Measurements from ENCODE around the gene CELF6.

The CELF6 gene

DNA sequence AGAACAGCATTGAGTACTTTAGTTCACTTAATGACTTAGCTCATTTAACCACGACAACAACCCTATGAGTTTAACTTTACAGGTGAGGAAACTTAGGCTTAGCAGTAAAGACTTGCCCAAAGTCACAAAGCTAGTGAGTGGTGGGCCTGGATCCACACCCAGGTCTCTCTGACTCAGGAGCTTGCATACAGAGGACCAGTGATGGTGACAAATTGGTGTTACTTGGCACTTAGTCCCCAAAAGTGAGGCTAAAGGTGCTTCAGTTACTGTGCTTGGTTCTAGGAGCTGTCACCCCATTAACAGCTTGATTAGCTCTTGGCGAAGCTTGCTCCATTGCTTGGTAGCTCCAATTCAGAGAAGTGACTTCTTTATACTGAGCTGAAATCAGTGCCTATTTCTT, 6.1 kb downstream of the CELF6 start:
- TF ChIP-seq POLR2AphosphoS5 (IDR thresholded peaks at IDR 0.05; ENCODE audit: borderline replicate concordance, low read depth, low read length), result no peak
- TF ChIP-seq FOXP2 (optimal IDR thresholded peaks at IDR 0.05; ENCODE audit: control extremely low read depth, extremely low read length, insufficient read depth), result no peak
- no peak for TF ChIP-seq EZH2 (IDR thresholded peaks at IDR 0.05)
- Histone ChIP-seq H3K4me3 (no peak overlapping the region), H3K9me3 (ENCODE audit: low read depth, low read length) (no peaks in the 10 kb centered on the region), H3K27ac (no peak overlapping the region), H3K36me3 (ENCODE audit: insufficient read depth, low read length) (no peaks in the 10 kb centered on the region), H3K9ac (ENCODE audit: insufficient read length) (no peak overlapping the region)
- no peak for DNase-seq (ENCODE audit: low read depth, low spot score)

DNA sequence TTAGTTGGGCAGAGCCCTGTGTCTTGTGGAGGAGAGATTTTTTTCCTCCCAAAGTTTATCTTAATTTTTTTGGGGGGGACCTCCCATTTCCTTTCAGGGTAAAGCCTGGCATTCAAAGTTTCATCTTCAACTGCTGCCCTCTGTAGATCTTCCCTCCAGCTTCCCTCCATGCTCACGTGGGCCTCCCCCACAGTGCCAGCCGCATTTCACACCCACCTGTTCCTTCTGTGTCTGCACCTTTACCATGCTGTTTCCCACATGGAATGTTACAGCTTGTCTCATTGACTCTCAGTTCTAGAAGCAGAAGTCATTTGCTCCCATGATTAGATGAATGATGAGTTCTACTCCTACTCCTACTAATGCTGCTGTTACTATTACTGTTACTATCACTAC, 6.5 kb downstream of the CELF6 start:
- no peak overlapping the region for H3K9ac ChIP-seq (ENCODE audit: insufficient read length)
- H3K9me3 ChIP-seq (ENCODE audit: low read depth, low read length), result no peaks in the 10 kb centered on the region
- no peak overlapping the region for H3K27ac ChIP-seq
- no peak for TF ChIP-seq FOXP2 (optimal IDR thresholded peaks at IDR 0.05; ENCODE audit: control extremely low read depth, extremely low read length, insufficient read depth)
- DNase-seq (ENCODE audit: low read depth, low spot score), result no peak
- no peaks in the 10 kb centered on the region for H3K36me3 ChIP-seq (ENCODE audit: insufficient read depth, low read length)
- H3K4me3 ChIP-seq, result no peak overlapping the region

DNA sequence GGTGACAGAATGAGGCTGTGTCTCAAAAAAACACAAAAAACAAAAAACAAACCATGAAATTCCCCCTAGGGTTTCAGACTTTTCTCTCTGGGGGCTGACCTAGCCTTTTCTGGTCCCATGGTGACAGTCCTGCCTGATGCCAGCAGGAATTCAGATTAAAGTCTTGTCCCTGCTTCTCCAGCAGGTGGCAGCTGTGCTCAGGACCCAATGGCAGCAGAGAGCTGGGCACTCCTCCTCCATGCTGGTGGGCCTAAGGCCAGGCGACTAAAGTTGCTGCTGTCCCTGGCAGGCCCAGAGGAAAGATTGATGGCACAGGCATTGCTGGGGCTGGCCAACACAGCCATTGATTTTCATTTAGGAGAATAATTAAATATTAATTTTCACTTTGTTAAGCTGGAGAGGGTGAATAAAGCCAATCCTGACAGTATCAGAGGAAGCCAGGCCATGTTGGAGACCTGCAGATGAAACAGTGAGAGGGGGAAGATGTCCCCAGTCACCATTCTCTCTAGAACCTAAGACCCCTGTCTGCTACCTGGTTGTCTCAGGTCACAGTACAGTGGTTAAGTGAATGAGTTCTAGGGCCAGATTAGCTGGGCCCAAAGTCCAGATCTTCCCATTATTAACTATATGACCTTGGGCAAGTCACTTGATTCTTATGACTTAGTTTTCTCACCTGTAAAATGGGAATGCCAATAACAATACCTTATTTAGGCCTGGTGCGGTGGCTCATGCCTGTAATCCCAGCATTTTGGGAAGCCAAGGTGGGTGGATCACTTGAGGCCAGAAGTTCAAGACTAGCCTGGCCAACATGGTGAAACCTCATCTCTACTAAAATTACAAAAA, 7.1 kb downstream of the CELF6 start:
- DNase-seq (ENCODE audit: low read depth, low spot score), result peak; percentile 2
- TF ChIP-seq EZH2 (IDR thresholded peaks at IDR 0.05), result no peak
- no peak for TF ChIP-seq FOXP2 (optimal IDR thresholded peaks at IDR 0.05; ENCODE audit: control extremely low read depth, extremely low read length, insufficient read depth)
- TF ChIP-seq POLR2AphosphoS5 (IDR thresholded peaks at IDR 0.05; ENCODE audit: borderline replicate concordance, low read depth, low read length), result no peak
- no peaks in the 10 kb centered on the region for H3K36me3 ChIP-seq (ENCODE audit: insufficient read depth, low read length)
- H3K9ac ChIP-seq (ENCODE audit: insufficient read length), result no peak overlapping the region
- no peak overlapping the region for H3K27ac ChIP-seq
- no peak overlapping the region for H3K4me3 ChIP-seq
- H3K9me3 ChIP-seq (ENCODE audit: low read depth, low read length), result no peaks in the 10 kb centered on the region

DNA sequence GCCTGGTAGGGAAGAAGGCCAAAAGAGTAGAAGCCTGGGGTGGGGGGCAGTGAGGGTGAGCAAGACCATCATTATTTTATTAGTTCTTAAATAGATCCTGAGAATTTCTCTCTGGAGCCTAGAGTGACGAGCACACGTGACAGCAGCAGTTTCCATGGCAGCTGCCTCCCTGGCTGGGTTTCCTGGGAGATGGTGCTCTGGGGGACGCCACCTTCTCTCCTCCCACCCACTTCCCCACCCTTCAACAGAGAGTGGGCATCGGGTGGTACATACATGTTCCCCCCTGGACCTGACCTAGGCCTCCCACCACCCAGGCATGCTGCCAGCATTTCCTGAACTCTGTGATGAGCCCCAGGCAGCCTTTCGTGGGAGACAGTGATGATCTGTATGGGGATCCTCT, 12.9 kb downstream of the CELF6 start:
- TF ChIP-seq EZH2 (IDR thresholded peaks at IDR 0.05) (no peak), FOXP2 (optimal IDR thresholded peaks at IDR 0.05; ENCODE audit: control extremely low read depth, extremely low read length, insufficient read depth) (no peak), POLR2AphosphoS5 (IDR thresholded peaks at IDR 0.05; ENCODE audit: borderline replicate concordance, low read depth, low read length) (no peak)
- no peak for DNase-seq (ENCODE audit: low read depth, low spot score)
- Histone ChIP-seq H3K9ac (ENCODE audit: insufficient read length) (no peak overlapping the region), H3K9me3 (ENCODE audit: low read depth, low read length) (no peaks in the 10 kb centered on the region), H3K36me3 (ENCODE audit: insufficient read depth, low read length) (no peaks in the 10 kb centered on the region), H3K27ac (no peak overlapping the region), H3K4me3 (no peak overlapping the region)

DNA sequence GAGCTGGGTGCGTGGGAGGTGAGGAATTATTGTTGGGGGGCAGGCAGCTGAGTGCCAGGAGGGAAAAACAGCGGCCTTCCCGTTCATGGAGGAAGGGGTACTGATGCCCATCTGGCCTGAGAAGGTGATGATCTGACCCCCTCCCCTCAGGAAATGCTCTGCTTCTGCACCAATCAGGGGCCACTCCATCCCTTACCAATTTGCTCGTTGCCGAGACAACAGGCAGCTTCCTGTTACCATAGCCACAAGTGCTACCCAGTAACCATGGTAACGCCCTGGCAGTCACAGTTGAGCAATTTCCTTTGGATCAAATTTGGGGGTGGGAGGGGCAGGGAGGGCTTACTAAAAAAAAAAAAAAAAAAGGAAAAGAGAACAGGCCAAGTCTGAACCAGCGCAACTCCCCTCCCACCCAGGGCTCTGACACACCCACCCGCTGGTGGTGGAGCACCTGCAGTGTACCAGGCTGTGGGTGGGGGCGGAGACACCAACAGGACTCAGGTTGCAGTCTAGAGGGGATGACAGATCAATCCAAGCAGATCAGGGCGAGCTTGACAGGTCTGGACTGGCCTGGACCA, 13.7 kb downstream of the CELF6 start:
- TF ChIP-seq EZH2 (IDR thresholded peaks at IDR 0.05) (no peak), POLR2AphosphoS5 (IDR thresholded peaks at IDR 0.05; ENCODE audit: borderline replicate concordance, low read depth, low read length) (no peak), FOXP2 (optimal IDR thresholded peaks at IDR 0.05; ENCODE audit: control extremely low read depth, extremely low read length, insufficient read depth) (no peak)
- no peak overlapping the region for H3K9ac ChIP-seq (ENCODE audit: insufficient read length)
- H3K36me3 ChIP-seq (ENCODE audit: insufficient read depth, low read length), result no peaks in the 10 kb centered on the region
- no peak overlapping the region for H3K27ac ChIP-seq
- no peaks in the 10 kb centered on the region for H3K9me3 ChIP-seq (ENCODE audit: low read depth, low read length)
- no peak for DNase-seq (ENCODE audit: low read depth, low spot score)
- H3K4me3 ChIP-seq, result no peak overlapping the region

DNA sequence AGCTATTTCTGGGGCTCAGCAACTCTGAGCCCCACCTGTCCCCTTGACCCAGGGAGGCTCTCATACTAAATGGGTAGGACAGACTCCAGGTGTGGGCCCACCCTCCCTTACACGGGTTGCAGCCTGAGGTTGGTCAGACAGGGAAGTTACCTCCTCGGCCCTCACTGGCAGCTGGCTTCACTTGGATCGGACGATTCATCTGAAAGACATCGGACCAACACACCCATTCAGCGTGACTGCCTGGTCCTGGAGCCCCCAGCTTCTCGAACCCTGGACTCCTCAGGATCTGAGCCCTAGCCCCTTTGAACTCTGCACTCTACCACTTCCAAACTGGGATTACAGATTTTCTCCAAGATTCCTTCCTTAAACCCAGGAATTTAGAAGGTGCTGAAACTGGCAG, 15.4 kb downstream of the CELF6 start:
- no peak for DNase-seq (ENCODE audit: low read depth, low spot score)
- H3K9me3 ChIP-seq (ENCODE audit: low read depth, low read length), result no peaks in the 10 kb centered on the region
- no peaks in the 10 kb centered on the region for H3K36me3 ChIP-seq (ENCODE audit: insufficient read depth, low read length)

DNA sequence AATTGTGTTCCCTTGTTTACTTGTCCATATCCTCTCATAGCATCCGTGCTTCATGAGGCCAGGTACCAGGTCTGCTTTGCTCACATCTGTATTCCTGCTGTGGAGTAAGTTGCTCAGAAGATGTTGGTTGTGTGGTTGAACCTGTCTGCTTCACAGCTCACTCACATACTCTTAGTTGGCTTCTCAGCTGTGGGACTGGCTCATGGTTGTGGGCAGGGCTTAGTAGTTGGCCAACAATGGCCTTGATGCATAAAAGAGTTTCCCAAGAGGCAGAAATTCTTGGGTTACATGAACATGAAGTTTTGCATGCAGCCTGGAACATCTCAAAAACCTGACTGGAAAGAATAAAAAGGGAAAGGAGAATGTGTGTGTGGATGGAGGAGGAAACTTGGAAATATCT, 17.0 kb downstream of the CELF6 start:
- TF ChIP-seq EZH2 (IDR thresholded peaks at IDR 0.05) (no peak), POLR2AphosphoS5 (IDR thresholded peaks at IDR 0.05; ENCODE audit: borderline replicate concordance, low read depth, low read length) (no peak), FOXP2 (optimal IDR thresholded peaks at IDR 0.05; ENCODE audit: control extremely low read depth, extremely low read length, insufficient read depth) (no peak)
- no peaks in the 10 kb centered on the region for H3K36me3 ChIP-seq (ENCODE audit: insufficient read depth, low read length)
- no peak overlapping the region for H3K4me3 ChIP-seq
- no peaks in the 10 kb centered on the region for H3K9me3 ChIP-seq (ENCODE audit: low read depth, low read length)
- no peak overlapping the region for H3K27ac ChIP-seq
- no peak overlapping the region for H3K9ac ChIP-seq (ENCODE audit: insufficient read length)
- no peak for DNase-seq (ENCODE audit: low read depth, low spot score)

More for the DNA sequence above, 15.4 kb downstream of the CELF6 start:
- no peak for TF ChIP-seq POLR2AphosphoS5 (IDR thresholded peaks at IDR 0.05; ENCODE audit: borderline replicate concordance, low read depth, low read length)
- TF ChIP-seq FOXP2 (optimal IDR thresholded peaks at IDR 0.05; ENCODE audit: control extremely low read depth, extremely low read length, insufficient read depth), result no peak
- TF ChIP-seq EZH2 (IDR thresholded peaks at IDR 0.05), result no peak
- H3K27ac ChIP-seq, result no peak overlapping the region
- H3K9ac ChIP-seq (ENCODE audit: insufficient read length), result no peak overlapping the region
- no peak overlapping the region for H3K4me3 ChIP-seq

DNA sequence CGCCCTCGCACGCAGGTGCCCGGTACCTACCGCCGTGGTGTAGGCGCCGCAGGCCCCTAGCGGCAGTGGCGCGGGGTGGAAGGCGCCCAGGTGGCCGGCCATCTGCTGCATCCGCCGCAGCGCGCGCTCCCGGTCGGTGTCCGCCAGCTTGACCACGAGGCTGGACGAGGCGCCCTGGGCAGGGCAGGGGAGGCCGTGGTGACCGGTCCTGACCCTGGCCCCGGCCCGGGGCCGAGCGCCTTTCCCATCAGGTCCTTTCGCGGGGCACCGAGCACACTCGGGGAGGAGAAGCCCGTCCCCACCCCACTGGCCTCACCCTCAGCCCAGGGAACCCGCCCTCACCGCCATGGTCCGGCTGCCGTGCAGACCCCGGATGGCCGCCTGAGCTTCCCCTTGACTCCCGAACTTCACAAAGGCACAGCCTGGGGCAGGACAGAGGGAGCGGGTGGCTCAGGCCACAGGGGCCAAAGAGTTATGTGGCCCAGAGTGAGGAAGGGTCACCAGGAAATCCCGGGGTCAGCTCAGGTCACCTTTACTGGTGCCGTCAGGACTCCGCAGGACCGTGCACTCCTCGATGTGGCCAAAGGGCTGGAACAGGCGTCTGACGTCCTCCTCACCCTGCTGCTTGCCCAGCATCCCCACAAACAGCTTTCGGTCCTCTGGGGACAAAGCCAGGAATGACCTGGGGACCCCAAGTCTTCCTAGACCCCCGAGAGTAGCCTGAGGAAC, 30.2 kb downstream of the CELF6 start:
- no peak for TF ChIP-seq FOXP2 (optimal IDR thresholded peaks at IDR 0.05; ENCODE audit: control extremely low read depth, extremely low read length, insufficient read depth)
- TF ChIP-seq EZH2 (IDR thresholded peaks at IDR 0.05), result no peak
- TF ChIP-seq POLR2AphosphoS5 (IDR thresholded peaks at IDR 0.05; ENCODE audit: borderline replicate concordance, low read depth, low read length), result no peak
- H3K27ac ChIP-seq, result no peak overlapping the region
- no peak overlapping the region for H3K9ac ChIP-seq (ENCODE audit: insufficient read length)
- no peaks in the 10 kb centered on the region for H3K9me3 ChIP-seq (ENCODE audit: low read depth, low read length)
- H3K36me3 ChIP-seq (ENCODE audit: insufficient read depth, low read length), result no peaks in the 10 kb centered on the region
- DNase-seq (ENCODE audit: low read depth, low spot score), result no peak
- no peak overlapping the region for H3K4me3 ChIP-seq
